NCI-H1436 (cell line): Measurements from ENCODE around the gene DZIP3.
"Not testable (repeated sequence)": the region's sequence is repeated elsewhere in the genome, so short reads cannot be mapped to it uniquely, and the experiment has no call there.

ENCODE experiments used
- DNase-seq: peaks from one replicate; lab custom pipeline; 2025; lab: John Stamatoyannopoulos, UW

Gene DZIP3

GRCh38 chr3:108598375-108598774 is 8.9 kb downstream of the DZIP3 start:
- DNase-seq: no peak

- no peak for DNase-seq
These were observed 10.3 kb downstream of the DZIP3 start for GRCh38 chr3:108599677-108600409.

GRCh38 chr3:108602249-108602934 is 12.9 kb downstream of the DZIP3 start:
- DNase-seq: no peak

- DNase-seq: no peak
These were observed 13.4 kb downstream of the DZIP3 start for GRCh38 chr3:108602935-108603294.

GRCh38 chr3:108603691-108604090 is 14.2 kb downstream of the DZIP3 start:
- no peak for DNase-seq

- no peak for DNase-seq
These were observed 15.5 kb downstream of the DZIP3 start for GRCh38 chr3:108605028-108605427.

GRCh38 chr3:108605491-108605890 is 16.0 kb downstream of the DZIP3 start:
- DNase-seq: no peak

- DNase-seq: no peak
These were observed 19.2 kb downstream of the DZIP3 start for GRCh38 chr3:108608750-108609149.

GRCh38 chr3:108610651-108611050 is 21.1 kb downstream of the DZIP3 start:
- DNase-seq: no peak

- DNase-seq: not testable (repeated sequence)
These were observed 26.6 kb downstream of the DZIP3 start for GRCh38 chr3:108616090-108616489.

- DNase-seq: no peak
These were observed 30.7 kb downstream of the DZIP3 start for GRCh38 chr3:108620250-108620649.

- no peak for DNase-seq
These were observed 34.0 kb downstream of the DZIP3 start for GRCh38 chr3:108623504-108623903.

GRCh38 chr3:108629974-108630373 is 40.5 kb downstream of the DZIP3 start:
- DNase-seq: no peak

GRCh38 chr3:108642526-108642925 is 53.0 kb downstream of the DZIP3 start:
- no peak for DNase-seq

- no peak for DNase-seq
These were observed 55.8 kb downstream of the DZIP3 start for GRCh38 chr3:108645364-108645763.

- not testable (repeated sequence) for DNase-seq
These were observed 66.1 kb downstream of the DZIP3 start for GRCh38 chr3:108655664-108656063.

GRCh38 chr3:108661699-108662098 is 72.2 kb downstream of the DZIP3 start:
- DNase-seq: no peak

- peak; percentile 78 for DNase-seq
These were observed 72.7 kb downstream of the DZIP3 start for GRCh38 chr3:108662142-108662738.

- DNase-seq: no peak
These were observed 74.7 kb downstream of the DZIP3 start for GRCh38 chr3:108664266-108664665.

- no peak for DNase-seq
These were observed 77.8 kb downstream of the DZIP3 start for GRCh38 chr3:108667312-108667711.

- no peak for DNase-seq
These were observed 79.7 kb downstream of the DZIP3 start for GRCh38 chr3:108669208-108669607.

- no peak for DNase-seq
These were observed 83.2 kb downstream of the DZIP3 start for GRCh38 chr3:108672701-108673100.

- no peak for DNase-seq
These were observed 84.6 kb downstream of the DZIP3 start for GRCh38 chr3:108673988-108674661.
